OCI-LY1 (cell line): Measurements from ENCODE around the gene TRPC4AP.

Experiments
- H2AFZ ChIP-seq: fragments of 200-600 bp; sonication (generic), shearing (Covaris generic); 2 replicates; pipeline ENCODE4 v1.6.0; 2014; ENCODE audit warnings: antibody characterized with exemption, mild to moderate bottlenecking, low read length
- H3F3A ChIP-seq: fragments of 200-600 bp; sonication (generic), shearing (Covaris generic); 2 replicates; pipeline ENCODE4 v1.6.0; 2014; ENCODE audit warnings: mild to moderate bottlenecking, antibody characterized with exemption, low read length, moderate library complexity; ENCODE audit not compliant: insufficient read depth
- H3K27ac ChIP-seq: fragments of 200-600 bp; sonication (generic); 2 replicates; pipeline ENCODE4 v1.5.1; 2014; ENCODE audit warnings: low read length, mixed run types, mild to moderate bottlenecking, low read depth; ENCODE audit not compliant: poor library complexity, severe bottlenecking
- H3K27me3 ChIP-seq: fragments of 200-600 bp; sonication (generic); 2 replicates; pipeline ENCODE4 v1.6.0; 2014; ENCODE audit warnings: antibody characterized with exemption, mild to moderate bottlenecking, low read length, moderate library complexity; ENCODE audit not compliant: insufficient read depth
- H3K36me3 ChIP-seq: fragments of 200-600 bp; sonication (generic); 2 replicates; pipeline ENCODE4 v1.6.1; 2014; ENCODE audit warnings: mild to moderate bottlenecking, antibody characterized with exemption, low read length, moderate library complexity, mixed read lengths; ENCODE audit not compliant: insufficient read depth
- H3K4me1 ChIP-seq: fragments of 200-600 bp; sonication (generic); 2 replicates; pipeline ENCODE4 v1.5.1; 2014; ENCODE audit warnings: mild to moderate bottlenecking, low read length, moderate library complexity; ENCODE audit not compliant: insufficient read depth, severe bottlenecking
- H3K4me2 ChIP-seq: fragments of 200-600 bp; sonication (generic), shearing (Covaris generic); 2 replicates; pipeline ENCODE4 v1.6.1; 2014; ENCODE audit warnings: low read length
- H3K4me3 ChIP-seq: fragments of 200-600 bp; sonication (generic); 2 replicates; pipeline ENCODE4 v1.5.1; 2014; ENCODE audit warnings: low read length, low read depth, mild to moderate bottlenecking, mixed read lengths; ENCODE audit not compliant: poor library complexity, severe bottlenecking
- H3K79me2 ChIP-seq: fragments of 200-600 bp; shearing (Covaris generic); 2 replicates; pipeline ENCODE4 v1.6.1; 2016; ENCODE audit warnings: mixed run types, low read length, mixed read lengths; ENCODE audit not compliant: insufficient read depth
- H3K9ac ChIP-seq: fragments of 200-600 bp; sonication (generic), shearing (Covaris generic); 2 replicates; pipeline ENCODE4 v1.6.1; 2014; ENCODE audit warnings: mild to moderate bottlenecking, low read length, mixed read lengths
- H3K9me2 ChIP-seq: fragments of 200-600 bp; sonication (generic), shearing (Covaris generic); 2 replicates; pipeline ENCODE4 v1.6.1; 2014; ENCODE audit warnings: low read depth, mild to moderate bottlenecking, low read length, mixed read lengths
- H3K9me3 ChIP-seq: fragments of 200-600 bp; shearing (Covaris generic); 2 replicates; pipeline ENCODE4 v1.6.1; 2014; ENCODE audit warnings: low read length, mixed read lengths
- H4K20me1 ChIP-seq: fragments of 200-600 bp; sonication (generic), shearing (Covaris generic); 2 replicates; pipeline ENCODE4 v1.6.0; 2016; ENCODE audit warnings: mild to moderate bottlenecking, low read length; ENCODE audit not compliant: insufficient read depth
- EZH2 ChIP-seq: fragments of 200-600 bp; sonication (generic), shearing (Covaris generic); IDR thresholded peaks from 2 replicates; pipeline ENCODE4 v1.8.0; 2017; ENCODE audit warnings: borderline replicate concordance, mixed run types, mild to moderate bottlenecking, antibody characterized with exemption, low read length, moderate library complexity, mixed read lengths
- TF ChIP-seq, protein P1 (sequence below): fragments of 200-600 bp; sonication (generic), shearing (Covaris generic); IDR thresholded peaks from 2 replicates; pipeline ENCODE4 v1.5.1; 2017; ENCODE audit warnings: mild to moderate bottlenecking, antibody characterized with exemption, low read length, moderate library complexity, mixed read lengths

Gene TRPC4AP

DNA sequence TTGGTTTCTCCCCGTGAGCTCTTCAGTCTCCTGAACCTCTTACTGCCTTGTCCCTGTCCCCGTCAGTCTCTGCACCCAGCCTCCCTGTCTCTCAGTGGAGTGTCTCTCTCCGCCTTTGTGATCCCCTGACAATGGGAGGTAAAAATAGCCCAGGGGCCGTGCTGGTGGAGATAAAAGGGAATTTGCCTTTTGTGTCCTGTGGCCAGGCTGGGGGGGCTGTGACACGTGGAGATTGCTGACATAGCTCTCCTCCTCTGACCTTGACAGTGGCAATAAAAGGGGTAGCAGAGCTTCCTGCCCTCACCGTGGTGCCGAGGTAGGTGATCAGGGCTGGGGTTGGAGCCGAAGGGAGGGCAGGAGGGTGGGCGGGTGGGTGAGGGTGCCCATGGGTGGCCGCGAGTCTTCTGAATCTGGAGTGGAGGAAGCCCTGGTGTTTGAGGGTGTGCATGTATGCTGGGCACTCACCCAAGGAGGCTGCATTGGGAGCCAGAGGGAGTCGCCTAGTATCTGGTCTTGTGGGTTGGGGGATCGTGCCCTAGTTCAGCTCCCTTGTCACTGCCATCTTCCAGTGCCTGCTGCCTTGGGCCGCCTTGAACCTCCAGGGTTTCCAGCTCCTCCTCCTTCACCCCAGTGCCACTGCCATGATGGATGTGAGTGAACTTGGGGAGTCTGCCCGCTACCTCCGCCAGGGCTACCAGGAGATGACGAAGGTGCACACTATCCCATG is 115.1 kb downstream of the TRPC4AP start:
- no peak overlapping the region for H3K4me2 ChIP-seq

DNA sequence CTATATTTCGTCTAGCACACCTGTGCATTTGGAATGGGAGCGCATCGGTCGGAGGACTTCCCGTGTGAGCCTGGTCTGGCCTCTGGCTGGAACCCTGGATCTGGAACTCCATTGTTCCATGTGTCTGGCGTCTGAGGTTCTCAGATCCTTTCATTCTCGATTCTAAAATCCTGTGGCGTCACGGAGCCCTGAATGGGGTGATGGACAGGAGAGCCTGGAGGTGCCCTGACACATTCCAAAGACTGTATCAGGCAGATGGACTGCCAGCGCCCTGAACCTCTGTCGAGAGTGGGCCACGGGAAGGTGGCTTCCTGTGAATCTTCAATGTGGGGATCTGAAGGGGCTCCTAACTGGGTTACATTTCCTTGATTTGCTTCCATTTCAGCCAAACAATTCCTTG is 116.3 kb downstream of the TRPC4AP start:
- no peak overlapping the region for H2AFZ ChIP-seq
- H3K9me3 ChIP-seq = no peaks in the 10 kb centered on the region
- no peaks in the 10 kb centered on the region for H3K4me1 ChIP-seq
- no peak overlapping the region for H3K4me3 ChIP-seq
- TF ChIP-seq, protein P1, sequence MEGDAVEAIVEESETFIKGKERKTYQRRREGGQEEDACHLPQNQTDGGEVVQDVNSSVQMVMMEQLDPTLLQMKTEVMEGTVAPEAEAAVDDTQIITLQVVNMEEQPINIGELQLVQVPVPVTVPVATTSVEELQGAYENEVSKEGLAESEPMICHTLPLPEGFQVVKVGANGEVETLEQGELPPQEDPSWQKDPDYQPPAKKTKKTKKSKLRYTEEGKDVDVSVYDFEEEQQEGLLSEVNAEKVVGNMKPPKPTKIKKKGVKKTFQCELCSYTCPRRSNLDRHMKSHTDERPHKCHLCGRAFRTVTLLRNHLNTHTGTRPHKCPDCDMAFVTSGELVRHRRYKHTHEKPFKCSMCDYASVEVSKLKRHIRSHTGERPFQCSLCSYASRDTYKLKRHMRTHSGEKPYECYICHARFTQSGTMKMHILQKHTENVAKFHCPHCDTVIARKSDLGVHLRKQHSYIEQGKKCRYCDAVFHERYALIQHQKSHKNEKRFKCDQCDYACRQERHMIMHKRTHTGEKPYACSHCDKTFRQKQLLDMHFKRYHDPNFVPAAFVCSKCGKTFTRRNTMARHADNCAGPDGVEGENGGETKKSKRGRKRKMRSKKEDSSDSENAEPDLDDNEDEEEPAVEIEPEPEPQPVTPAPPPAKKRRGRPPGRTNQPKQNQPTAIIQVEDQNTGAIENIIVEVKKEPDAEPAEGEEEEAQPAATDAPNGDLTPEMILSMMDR = no peak
- no peak for TF ChIP-seq EZH2
- no peaks in the 10 kb centered on the region for H3K36me3 ChIP-seq
- 0 out of 2 replicates have a peak, but pooled peaks cover 5% of the 10 kb centered on the region for H3K27me3 ChIP-seq
- H3F3A ChIP-seq = no peaks in the 10 kb centered on the region
- no peaks in the 10 kb centered on the region for H4K20me1 ChIP-seq
- no peaks in the 10 kb centered on the region for H3K9me2 ChIP-seq
- H3K79me2 ChIP-seq = no peaks in the 10 kb centered on the region
- no peak overlapping the region for H3K27ac ChIP-seq
- H3K4me2 ChIP-seq = no peak overlapping the region
- H3K9ac ChIP-seq = no peak overlapping the region

More for the DNA sequence above, 115.1 kb downstream of the TRPC4AP start:
- Histone ChIP-seq H3K9me2 (no peaks in the 10 kb centered on the region), H3K79me2 (no peaks in the 10 kb centered on the region), H3K4me3 (no peak overlapping the region), H3F3A (no peaks in the 10 kb centered on the region), H3K9ac (no peak overlapping the region), H3K27ac (no peak overlapping the region), H4K20me1 (no peaks in the 10 kb centered on the region), H3K4me1 (no peaks in the 10 kb centered on the region), H3K27me3 (0 out of 2 replicates have a peak, but pooled peaks cover 5% of the 10 kb centered on the region), H3K9me3 (no peaks in the 10 kb centered on the region), H2AFZ (no peak overlapping the region), H3K36me3 (no peaks in the 10 kb centered on the region)
- TF ChIP-seq, protein P1 = no peak
- TF ChIP-seq EZH2 = no peak

DNA sequence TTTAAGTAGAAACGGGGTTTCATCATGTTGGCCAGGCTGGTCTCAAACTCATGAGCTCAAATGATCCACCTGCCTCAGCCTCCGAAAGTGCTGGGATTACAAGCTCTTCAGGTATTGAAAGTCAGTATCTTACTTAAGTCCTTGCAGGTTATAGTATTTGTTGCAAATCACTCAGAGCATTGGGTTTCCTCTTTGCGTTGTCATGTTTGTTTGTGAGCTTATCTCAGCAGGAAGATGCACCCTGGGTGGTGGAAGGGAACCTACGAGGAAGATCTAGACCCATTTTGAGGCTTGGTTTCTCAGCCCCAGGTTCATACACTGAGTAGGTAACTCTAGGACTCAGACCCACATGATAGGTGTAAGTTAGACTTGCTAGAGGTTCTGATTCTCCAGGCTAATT is 118.4 kb downstream of the TRPC4AP start:
- H3K9ac ChIP-seq = no peak overlapping the region
- H3K4me2 ChIP-seq = no peak overlapping the region
- H3K4me3 ChIP-seq = no peak overlapping the region
- H3K9me2 ChIP-seq = no peaks in the 10 kb centered on the region
- no peaks in the 10 kb centered on the region for H3K36me3 ChIP-seq
- H3K9me3 ChIP-seq = no peaks in the 10 kb centered on the region
- no peak for TF ChIP-seq EZH2
- TF ChIP-seq, protein P1 = no peak
- no peak overlapping the region for H2AFZ ChIP-seq
- no peaks in the 10 kb centered on the region for H3F3A ChIP-seq
- H3K27me3 ChIP-seq = 0 out of 2 replicates have a peak, but pooled peaks cover 5% of the 10 kb centered on the region
- H4K20me1 ChIP-seq = no peaks in the 10 kb centered on the region
- no peak overlapping the region for H3K27ac ChIP-seq
- no peaks in the 10 kb centered on the region for H3K79me2 ChIP-seq
- no peaks in the 10 kb centered on the region for H3K4me1 ChIP-seq
